IPS-NIHi7 (cell line): Measurements from ENCODE around the gene IMPDH1.
A peak's percentile ranks its signal among the peaks of the same experiment; 100 is the strongest.

Source experiments
- DNase-seq: peaks from one replicate; pipeline ENCODE4 v3.0.0; 2012; ENCODE audit warnings: mixed read lengths; ENCODE audit errors: extremely low spot score

IMPDH1 gene

DNA sequence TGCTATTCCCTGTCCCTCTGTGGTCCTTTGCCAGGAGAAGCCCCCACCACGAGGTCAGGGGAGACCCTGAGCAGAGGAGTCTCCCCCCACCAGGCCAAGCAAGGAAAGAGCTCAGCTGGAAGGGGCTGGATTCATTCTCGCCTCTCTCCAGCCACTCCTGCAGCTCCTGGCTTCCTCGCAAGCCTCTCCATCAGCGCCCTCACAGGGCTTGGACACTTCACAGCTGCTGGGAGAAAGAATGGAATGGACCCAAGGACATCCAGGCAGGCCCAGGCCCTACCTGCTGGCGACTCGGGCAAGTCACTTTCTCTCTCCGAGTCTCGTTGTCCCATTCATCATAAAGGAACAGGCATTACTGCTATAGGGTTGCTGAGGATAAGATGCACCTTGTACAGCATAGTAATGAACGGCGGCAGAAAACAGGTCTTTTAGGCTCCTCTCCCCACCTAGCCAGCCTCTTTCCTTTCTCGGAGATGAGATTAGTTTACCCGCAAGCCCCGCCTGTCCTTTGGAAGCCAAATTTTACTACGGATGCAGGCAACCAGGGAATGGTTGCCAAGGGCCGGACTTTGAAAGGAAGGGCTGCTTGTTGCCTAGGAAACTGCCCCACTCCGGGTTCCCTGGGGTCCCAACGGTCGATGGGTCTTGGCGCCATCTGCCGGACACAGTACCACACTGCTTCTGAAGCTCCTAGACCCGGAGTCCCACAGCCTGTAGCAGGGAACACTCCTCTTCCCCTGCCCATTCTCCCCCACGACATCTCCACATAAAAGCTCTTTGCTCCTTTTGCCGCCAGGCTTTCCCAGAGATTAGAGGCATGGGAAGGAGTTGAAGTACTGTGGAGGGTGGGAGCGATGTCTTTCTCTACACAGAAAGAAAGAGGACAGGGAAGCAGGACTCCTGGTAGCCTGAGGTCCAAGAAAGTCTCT lies 22.3 kb downstream of the IMPDH1 start:
- peak; percentile 99 for DNase-seq

DNA sequence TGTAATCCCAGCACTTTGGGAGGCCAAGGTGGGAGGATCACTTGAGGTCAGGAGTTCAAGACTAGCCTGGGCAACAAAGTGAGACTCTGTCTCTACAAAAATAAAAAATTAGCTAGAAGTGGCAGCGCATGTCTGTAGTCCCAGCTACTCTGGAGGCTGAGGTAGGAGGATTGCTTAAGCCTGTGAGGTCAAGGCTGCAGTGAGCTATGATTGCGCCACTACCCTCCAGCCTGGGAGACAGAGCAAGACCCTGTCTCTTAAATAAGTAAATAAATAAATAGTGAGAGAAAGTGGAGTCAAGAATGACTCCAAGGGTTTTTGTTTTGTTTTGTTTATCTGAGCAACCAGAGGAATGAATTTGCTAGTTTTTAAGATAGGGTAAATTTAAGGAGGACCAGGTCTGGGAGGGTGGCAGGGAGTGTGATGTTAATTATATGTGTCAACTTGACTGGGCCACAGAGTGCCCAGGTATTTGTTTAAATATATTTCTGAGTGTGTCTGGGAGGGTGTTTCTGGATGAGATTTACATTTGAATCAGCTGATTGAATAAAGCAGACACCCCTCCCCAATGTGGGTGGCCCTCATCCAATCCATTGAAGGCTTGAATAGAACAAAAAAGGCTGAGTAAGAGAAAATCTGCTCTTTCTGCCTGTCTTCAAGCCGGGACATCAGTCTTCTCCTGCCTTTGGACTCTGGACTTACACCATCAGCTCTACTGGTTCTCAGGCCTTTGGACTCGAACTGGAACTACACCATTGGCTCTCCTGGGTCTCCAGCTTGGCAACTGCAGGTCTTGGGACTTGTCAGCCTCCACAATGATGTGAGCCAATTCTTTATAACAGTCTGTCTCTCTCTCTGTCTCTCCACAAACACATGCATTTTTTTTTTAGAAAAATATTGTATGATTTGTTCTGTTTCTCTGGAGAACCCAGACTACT lies 23.5 kb downstream of the IMPDH1 start:
- DNase-seq: no peak

DNA sequence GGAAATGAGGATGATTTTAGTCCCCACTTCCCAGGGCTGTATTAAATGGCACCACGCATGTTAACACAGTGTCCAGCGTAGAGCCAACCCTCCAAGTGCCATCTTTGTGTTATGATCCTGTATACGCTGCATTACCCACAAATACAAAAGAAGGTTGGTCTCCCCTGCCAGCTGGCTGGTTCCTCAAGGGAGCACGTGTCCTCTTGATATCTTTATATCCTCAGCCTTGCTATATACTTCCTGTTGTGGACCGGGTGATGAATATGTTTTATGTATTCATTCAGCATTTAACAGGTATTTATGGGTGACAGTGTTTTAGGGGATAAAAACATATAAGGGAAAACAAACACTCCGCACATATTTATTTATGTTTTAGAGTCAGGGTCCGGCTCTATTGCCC lies 25.1 kb downstream of the IMPDH1 start:
- no peak for DNase-seq

DNA sequence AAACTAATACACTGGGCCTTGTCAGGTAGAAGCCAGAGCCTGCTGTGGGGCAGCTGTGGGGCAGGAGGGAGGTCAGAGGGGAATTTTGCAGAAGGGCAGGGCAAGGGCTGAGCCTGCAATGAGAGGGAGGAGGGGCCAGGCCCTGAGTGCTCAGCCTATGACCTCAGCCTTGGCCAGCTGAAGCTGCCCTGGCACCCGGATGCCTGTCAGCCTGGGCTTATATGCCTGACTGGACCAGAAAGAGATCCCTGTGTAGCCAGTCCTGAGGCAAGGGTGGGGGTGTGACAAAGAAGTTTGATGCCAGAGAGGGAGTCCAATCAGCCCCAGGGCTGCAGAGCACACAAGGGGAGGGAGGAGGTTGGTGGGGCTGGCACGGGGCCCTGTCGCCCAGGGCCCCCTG lies 26.0 kb downstream of the IMPDH1 start:
- DNase-seq: no peak

DNA sequence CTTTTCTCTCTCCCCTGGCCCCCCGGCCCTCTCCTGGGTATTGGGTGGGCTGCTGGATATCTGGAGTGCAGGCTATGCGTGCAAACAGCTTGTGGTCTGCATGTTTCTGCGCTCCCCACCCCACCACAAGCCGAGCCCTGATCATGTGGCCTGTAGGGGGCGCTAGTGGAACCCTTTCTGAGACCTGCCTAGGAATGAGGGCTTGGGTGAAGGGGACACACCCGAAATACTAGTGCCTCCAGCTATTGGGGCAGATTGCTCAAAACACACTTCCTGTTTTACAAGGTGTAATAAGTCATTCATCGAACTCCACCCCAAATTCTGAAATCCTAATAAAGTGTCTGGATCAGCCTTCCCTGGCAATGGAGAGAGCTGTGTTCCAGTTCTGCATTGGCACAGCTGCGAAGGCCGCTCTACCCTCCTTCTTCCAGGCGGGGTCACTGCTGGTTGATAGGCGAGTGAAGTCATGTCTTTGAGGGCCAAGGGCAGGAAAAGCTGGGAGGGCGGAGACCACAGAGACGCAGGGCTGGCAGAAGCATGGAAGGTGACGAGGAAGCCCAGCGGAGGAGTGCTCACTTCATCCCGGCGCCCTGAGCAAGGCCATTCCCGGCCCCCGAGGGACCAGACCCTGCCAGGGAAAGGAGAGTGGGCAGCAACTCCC lies 28.5 kb downstream of the IMPDH1 start:
- peak; percentile 85 for DNase-seq

DNA sequence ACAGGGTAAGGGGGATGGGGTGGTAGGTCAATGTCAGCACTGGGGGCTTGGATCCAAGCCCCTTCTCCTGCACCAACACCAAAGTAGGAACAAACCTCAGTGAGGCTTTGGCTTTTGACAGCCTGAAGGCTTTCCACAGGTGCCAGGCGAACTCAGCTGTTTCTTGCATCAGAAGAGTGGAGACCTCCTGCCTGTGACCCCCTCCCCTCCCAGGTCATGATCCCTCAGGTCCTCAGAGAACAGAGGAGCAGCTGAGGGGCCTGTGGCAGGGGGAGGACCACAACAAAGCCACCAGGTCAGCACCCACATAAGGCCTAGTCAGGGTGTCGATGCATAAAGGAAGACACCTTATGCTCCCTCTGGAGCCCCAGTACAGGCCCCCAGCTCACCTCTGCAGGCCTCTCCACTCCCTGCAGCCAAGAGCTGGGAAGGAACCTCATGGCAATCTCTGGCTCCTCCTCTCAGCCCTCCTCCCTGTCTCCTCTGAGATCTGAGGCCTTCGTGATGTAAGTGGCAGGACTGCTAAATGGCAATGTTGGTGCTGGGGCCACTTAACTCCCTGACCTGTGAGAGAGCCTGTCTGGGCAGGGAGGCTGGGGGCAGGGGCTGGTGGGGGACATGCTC lies 29.2 kb downstream of the IMPDH1 start:
- DNase-seq: no peak

DNA sequence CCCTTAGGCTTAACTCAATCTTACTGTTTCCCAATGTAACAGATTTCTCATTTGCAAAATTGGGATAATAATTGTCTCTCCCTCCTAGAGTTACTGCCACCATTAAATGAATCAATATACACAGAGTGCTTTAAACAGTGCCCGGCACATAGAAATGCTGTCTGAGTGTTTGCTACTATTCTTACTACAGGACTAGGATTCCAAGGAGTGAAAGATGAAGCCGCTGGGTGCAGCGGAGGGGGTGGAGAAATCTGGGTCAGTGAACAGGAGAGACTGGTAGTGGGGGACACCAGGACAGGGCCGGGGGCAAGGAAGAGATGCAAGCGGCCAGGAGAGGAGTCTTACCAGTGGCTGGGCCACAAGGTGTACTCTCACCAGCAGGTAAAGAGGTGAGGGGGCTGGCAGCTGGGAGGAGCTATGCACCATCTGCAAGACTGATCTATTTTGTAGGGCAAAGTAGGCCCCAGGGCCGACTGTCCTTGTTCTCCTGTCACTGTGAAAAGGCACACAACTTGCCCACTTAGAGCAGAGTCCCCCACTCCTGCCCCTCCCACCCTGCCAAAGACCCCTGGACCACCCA lies 29.8 kb downstream of the IMPDH1 start:
- no peak for DNase-seq

DNA sequence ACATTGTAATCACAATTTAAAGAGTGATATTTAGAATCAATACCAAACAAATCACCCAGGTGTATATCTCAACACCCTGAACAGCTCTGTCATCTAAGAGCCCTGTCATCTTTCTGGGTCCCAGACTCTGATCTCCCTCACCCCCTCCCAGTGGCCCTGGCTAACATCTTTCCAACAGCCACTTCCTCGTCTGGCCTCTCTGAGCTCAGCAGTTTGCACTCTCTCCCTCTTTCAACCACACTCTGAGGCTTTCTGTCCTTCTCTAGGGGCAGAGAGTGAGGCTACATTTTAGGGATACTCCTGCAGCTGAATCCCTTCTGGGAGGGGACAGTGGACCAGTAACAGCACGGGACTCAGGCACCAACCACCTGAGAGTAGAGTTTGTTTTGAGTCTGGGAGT lies 31.1 kb downstream of the IMPDH1 start:
- no peak for DNase-seq

DNA sequence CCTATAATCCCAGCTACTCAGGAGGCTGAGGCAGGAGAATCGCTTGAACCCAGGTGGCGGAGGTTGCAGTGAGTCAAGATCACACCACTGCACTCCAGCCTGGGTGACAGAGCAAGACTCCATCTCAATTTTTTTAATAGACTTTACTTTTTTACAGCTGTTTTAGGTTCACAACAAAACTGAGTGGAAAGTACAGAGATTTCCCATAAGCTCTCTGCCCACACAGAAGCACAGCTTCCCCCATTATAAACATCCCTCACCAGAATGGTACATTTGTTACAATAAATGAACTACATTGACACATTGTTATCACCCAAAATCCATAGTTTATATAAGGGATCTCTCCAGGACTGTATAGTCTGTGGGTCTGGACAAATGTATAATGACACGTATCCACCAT lies 33.7 kb downstream of the IMPDH1 start:
- DNase-seq: no peak

DNA sequence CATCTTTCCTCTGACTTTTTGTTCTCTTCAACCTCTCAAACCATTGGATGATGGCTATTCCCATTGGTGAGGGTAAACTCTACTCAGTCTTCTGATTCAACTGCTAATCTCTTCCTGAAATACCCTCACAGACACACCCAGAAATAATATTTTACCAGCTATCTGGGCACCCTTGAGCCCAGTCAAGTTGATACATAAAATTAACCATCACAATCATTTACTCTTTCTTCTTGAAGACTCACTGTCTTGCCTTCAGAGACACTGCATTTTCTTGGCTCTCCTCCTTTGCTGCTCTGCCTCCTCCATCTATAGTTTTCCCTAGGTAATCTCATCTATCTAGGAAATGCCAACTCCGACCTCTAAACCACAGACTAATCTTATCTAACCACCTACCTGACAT lies 35.7 kb downstream of the IMPDH1 start:
- no peak for DNase-seq

DNA sequence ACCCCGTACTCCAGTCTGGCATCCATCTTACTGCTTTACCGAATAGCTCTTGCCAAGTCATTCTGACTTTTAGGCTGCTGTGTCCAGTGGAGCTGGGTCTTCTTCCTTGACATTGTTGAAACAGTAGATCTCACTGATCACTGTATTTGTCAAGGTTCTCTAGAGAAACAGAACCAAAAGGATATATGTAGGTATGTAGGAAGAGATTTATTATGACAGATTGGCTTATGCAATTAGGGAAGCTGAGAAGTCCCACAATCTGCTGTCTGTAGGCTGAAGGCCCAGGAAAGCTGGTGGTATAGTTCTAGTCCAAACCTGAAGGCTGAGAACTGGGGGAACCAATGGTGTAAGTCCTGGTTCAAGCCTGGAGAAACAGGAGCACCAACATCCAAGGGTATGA lies 36.2 kb downstream of the IMPDH1 start:
- DNase-seq: no peak

DNA sequence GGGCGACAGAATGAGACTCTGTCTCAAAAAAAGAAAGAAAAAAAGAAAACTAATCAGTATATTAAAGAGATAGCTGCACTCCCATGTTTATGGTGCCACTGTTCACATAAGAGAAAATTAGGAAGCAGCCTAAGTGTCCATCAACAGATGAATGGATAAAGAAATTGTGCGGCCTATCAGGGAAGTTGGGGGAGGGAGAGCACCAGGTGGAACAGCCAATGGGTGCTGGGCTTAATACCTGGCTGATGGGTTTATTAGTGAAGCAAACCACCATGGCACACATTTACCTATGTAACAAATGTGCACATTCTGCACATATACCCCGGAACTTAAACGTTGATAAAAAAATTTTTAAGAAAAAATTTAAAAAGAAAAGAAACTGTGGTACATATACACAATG lies 39.3 kb downstream of the IMPDH1 start:
- DNase-seq: no peak

DNA sequence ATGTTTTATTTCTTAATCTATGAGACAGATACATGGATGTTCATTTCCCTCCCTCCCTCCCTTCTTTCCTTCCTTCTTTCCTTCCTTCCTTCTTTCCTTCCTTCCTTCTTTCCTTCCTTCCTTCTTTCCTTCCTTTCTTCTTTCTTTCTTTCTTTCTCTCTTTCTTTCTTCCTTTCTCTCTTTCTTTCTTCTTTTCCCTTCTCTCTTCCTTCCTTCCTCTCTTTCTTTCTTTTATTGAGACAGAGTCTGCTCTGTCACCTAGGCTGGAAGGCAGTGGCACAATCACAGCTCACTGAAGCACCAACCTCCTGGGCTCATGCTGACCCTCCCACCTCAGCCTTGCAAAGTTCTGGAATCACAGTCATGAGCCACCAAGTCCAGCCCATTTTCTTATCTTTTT lies 42.8 kb downstream of the IMPDH1 start:
- no peak for DNase-seq

DNA sequence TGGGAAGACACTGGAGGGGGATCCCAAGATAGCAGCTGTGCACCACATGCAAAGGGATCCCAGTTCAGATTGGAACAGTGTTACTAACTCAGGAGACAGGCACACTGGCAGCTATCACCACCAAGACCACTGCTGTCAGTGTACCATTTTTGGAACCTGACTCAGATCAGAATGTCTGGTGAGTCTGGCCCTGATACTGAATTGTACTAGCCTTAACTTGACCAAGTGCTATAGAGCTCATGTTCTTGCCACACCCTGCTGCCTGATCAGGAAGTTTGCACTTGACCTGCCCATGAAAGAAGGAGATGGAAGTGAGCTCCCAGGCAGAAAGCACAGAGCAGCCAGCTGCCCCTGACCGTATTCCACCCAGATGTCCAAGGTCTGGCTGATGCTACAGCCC lies 43.5 kb downstream of the IMPDH1 start:
- no peak for DNase-seq

DNA sequence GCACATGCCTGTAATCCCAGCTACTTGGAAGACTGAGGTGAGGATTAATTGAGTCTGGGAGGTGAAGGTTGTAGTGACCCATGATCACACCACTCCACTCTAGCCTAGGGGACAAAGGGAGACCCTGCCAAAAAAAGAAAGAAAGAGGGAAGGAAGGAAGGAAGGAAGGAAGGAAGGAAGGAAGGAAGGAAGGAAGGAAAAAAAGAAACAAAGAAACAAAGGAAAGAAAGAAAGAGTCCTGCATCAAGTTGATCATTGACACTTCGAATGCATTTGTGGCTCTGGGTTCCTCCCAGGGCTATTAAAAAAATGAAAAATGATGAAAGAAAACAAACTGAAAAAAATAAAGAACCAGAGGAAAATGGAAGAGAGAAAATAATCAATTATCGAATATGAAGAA lies 44.4 kb downstream of the IMPDH1 start:
- DNase-seq: no peak

DNA sequence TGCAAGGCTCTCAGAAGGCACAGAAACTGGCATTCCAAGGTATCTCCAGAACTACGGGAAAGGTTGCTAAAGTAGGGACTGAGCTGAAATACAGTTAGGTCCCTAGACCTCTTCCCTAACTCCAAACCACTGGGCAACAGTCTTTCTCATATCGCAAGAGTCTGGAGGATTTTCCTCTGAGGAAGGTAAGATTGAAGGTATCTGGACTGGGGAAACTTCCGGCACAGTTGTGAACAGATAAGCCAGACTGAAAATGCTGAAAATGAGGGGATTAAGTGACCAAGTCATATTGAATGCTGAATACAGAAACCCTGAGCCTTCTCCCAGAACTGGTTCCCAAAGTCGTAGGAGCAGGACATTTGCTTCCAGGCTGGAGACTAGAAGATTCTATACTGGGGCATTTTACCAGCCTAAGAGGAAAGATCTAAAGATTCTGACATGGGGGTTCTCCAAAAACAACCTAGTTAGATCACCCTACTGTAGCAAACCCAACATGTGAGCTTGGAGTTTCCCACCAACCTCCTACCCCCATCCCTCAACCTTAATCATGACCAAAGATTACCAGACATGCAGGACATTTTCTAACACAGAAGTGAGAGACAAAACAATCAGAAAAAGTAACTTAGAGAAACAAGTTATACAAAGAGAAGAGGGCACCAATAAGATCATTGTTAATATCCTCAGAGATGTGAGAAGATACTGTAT lies 45.5 kb downstream of the IMPDH1 start:
- DNase-seq: no peak

DNA sequence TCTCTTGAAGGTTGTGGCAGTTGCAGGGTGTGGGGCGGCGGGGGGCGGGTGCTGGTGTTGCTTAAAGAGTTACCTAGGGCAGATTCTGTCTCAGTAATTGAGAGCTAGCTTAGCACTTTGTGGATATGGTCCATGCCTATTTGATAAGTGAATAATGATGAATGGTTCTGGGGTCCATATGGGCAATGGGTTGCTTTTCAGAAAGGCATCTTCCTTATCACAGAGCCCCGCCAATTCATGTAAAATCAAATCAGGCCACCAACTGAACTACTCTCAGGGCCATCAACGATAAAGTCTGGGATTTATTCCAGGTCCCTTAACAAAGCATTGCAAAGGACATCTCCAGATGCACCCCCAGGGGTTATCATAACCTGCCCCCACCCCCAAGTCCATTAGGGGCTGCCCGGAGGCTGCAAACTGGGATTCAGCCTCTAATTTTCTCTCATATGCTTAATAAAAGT lies 46.5 kb downstream of the IMPDH1 start:
- no peak for DNase-seq

DNA sequence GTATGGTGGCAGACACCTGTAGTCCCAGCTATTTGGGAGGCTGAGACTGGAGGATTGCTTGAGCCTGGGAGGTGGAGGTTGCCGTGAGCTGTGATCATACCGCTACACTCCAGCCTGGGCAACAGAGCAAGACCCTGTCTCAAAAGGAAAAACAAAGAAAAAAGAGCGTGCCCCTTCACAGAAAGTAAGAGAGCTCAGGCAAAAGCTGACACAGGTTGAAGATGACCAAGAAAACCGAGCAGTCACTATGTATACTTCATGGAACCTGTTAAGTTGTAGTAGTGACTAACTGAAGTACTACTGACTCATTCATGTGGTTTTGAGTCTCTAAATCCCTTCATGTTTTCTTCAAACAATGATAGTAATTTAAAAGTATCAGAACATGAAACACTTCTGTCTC lies 47.1 kb downstream of the IMPDH1 start:
- no peak for DNase-seq

DNA sequence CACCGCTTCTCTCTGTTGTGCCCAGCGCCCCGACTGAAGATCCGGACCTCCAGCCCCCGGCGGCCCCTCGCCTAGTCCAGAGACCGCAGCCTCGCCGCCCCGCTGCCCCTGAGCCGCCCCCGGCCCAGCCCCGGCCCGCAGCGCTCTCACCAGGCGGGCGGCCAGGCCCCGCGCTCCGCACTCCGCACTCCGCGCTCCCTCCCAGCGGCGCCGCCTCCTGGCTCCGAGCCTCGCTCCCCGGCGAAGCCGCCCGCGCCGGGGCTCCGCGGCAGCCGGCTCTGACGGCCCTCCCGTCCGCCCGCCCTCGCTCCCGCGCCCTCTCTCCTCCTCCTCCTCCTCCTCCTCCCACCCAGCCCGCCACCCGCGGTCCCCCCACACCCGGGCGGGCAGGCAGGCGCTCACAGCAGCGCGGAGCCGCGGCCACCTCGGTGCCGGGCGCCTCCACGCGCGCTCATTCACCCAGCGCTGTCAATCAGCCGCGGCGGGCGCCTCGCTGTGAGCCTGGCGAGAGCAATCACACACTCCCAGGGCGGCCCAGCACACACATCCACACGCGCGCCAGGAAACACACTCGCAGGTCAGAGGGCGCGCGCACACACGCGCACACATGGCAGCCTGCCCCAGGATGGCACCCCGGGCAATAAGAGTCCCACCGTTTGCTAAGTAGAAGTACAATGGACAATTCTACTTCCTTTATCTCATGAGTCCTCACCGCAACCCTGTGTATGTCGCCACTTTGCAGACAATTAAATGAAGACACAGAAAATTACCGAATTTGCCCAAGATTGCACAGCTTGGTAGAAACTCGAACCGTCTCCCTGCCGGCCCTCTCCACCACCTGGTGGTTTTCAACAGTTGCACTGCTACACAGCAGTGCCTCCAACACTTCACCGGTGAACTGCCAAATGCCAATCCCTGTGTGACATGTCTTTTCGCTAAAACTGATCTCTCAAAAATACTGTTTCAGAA lies 48.1 kb downstream of the IMPDH1 start, which contains the start of gene PRRT4:
Gene PRRT4 (minus strand): TSS at position 280 of the 969 bp plus-strand sequence.
- DNase-seq: peak; percentile 74
